Measurements from ENCODE around the gene TTLL5.
"Not testable (repeated sequence)": the region's sequence is repeated elsewhere in the genome, so short reads cannot be mapped to it uniquely, and the experiment has no call there.

GRCh38 chr14:75920421-75920820, 259.4 kb downstream of the TTLL5 start:
- TF ChIP-seq CTCF (conservative IDR thresholded peaks at IDR 0.05; ENCODE audit: low read depth, low read length); EZH2 (IDR thresholded peaks at IDR 0.05; ENCODE audit: low read length, unreplicated experiment); EZH2phosphoT487 (IDR thresholded peaks at IDR 0.05; ENCODE audit: borderline replicate concordance, low read length): not testable (repeated sequence)

All from PC-3 (cell line).